Right kidney (tissue), 1 donor: ENCODE data around the gene PATJ.
"Not testable (repeated sequence)": the region's sequence is repeated elsewhere in the genome, so short reads cannot be mapped to it uniquely, and the experiment has no call there.

Experiments used
- DNase-seq: peaks from one replicate; pipeline ENCODE4 v3.0.0-alpha.2; 2016

PATJ gene

DNA sequence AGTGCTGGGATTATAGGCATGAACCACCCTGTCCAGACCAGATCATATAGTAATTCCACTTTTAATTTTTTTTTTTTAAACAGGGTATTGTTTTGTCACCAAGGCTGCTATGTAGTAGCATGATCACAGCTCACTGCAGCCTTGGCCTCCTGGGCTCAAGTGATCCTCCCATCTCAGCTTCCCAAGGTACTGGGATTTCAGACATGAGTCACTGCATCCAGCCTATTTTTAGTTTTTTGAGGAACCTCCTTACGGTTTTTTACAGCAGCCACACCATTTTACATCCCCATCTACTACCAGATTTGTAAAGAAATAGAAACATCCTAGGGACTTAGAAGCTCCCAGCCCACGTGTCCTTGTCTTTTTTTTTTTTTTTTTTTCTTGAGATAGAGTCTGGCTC lies 476.3 kb downstream of the PATJ start:
- no peak for DNase-seq

DNA sequence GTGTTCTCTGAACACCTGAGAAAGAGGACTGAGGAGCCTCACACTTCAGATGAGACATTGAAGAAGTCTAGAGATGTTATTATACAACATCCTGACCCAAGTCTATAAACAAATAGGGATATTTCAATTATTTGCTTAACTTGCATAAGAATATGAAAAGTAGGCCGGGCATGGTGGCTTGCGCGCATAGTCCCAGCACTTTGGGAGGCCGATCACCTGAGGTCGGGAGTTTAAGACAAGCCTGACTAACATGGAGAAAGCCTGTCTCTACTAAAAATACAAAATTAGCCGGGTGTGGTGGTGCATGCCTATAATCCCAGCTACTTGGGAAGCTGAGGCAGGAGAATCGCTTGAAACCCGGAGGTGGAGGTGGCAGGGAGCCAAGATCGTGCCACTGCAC lies 478.2 kb downstream of the PATJ start:
- DNase-seq = not testable (repeated sequence)

DNA sequence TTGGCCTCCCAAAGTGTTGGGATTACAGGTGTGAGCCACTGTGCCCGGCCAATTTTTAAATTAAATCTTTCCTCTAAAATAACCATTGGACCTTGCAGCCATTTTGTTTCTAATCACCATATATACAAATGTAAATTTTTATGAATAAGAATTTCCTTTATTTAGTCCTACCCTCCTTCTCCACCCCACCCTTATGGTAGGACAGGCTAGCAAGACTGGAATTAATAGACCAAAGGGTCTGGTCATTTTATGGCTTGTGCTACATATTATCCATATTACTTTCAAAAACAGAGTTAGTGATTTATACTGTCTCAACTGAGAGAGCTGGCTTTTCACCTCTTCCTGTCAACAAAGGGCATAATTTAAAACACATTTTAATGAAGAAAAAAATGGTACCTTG lies 478.9 kb downstream of the PATJ start:
- DNase-seq = no peak

DNA sequence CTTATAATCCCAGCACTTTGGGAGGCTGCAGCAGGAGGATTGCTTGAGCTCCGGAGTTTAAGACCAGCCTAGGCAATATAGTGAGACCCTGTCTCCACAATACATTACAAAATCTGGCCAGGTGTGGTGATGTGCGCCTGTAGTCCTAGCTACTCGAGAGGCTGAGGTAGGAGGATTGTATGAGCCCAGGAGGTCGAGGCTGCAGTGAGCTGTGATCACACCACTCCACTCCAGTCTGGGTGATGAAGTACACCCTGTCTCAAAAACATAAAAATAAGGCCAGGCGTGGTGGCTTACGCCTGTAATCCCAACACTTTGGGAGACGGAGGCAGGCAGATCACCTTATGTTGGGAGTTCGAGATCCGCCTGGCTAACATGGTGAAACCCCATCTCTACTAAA lies 480.0 kb downstream of the PATJ start:
- DNase-seq = no peak

DNA sequence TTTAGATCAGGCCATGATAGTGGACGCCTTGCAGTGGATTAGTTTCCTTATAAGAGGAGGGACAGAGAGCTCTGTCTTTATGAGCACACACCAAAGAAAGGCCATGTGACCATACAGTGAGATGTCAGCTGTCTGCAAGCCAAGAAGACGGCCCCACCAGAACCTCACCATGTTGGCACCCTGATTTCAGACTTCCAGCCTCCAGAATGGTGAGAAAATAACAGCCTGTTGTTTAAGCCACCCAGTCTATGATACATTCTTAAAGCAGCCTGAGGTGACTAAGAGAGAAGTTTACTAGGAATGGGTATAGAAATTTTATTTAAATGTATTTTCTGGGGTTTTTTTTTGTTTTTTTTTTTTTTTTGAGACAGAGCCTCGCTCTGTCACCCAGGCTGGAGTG lies 481.9 kb downstream of the PATJ start:
- no peak for DNase-seq

DNA sequence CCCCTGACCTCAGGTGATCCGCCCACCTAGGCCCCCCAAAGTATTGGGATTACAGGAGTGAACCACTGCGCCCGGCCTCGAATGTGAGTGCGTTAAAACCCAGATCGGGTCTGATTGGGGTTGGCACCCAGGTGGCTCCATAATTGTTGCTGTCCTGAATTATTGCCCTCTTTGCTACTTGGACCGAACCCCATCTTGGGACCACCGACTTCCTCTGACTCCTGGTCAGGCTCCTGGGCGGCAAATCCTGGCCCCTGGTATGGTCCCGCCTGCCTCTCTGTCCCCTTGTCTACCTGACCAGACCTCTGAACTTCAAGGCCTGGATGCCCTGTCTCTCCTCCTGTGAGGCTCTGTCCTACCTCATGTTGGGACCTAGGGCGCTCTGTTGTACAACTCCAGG lies 485.2 kb downstream of the PATJ start:
- DNase-seq = no peak
